A673 (cell line): ENCODE results near the gene PRKCH.

ENCODE experiments used
- CTCF ChIP-seq: fragments of 300-800, 200-600 bp; sonication (generic); conservative IDR thresholded peaks from 2 replicates; pipeline ENCODE4 v1.5.1; 2017; ENCODE audit warnings: low read depth, mild to moderate bottlenecking, antibody characterized with exemption, low read length, moderate library complexity, mixed read lengths
- EZH2 ChIP-seq: fragments of 200-600 bp; sonication (generic); IDR thresholded peaks from 2 replicates; pipeline ENCODE4 v1.6.1; 2017; ENCODE audit warnings: borderline replicate concordance, low read depth, mild to moderate bottlenecking, mixed read lengths, antibody characterized with exemption, low read length; ENCODE audit not compliant: poor library complexity, severe bottlenecking

GRCh38 chr14:61434311-61434710 is 112.9 kb downstream of the PRKCH start:
- no peak for TF ChIP-seq CTCF
- TF ChIP-seq EZH2: no peak
